ENCODE results near the gene DUSP23.

DUSP23 gene

GRCh38 chr1:159786465-159786864 lies 5.7 kb downstream of the DUSP23 start:
- no peak for DNase-seq (ENCODE audit: low spot score)

- DNase-seq (ENCODE audit: low spot score): no peak
These were observed 6.2 kb downstream of the DUSP23 start for GRCh38 chr1:159786966-159787365.

GRCh38 chr1:159790237-159790917 lies 9.6 kb downstream of the DUSP23 start:
- DNase-seq (ENCODE audit: low spot score): peak; percentile 80

GRCh38 chr1:159791031-159791430 lies 10.3 kb downstream of the DUSP23 start:
- DNase-seq (ENCODE audit: low spot score): no peak

GRCh38 chr1:159791461-159791860 lies 10.7 kb downstream of the DUSP23 start:
- DNase-seq (ENCODE audit: low spot score): no peak

- no peak for DNase-seq (ENCODE audit: low spot score)
These were observed 14.8 kb downstream of the DUSP23 start for GRCh38 chr1:159795534-159795933.

GRCh38 chr1:159798893-159799292 lies 18.1 kb downstream of the DUSP23 start:
- DNase-seq (ENCODE audit: low spot score): peak; percentile 85

- DNase-seq (ENCODE audit: low spot score): no peak
These were observed 18.8 kb downstream of the DUSP23 start for GRCh38 chr1:159799446-159799985.

GRCh38 chr1:159800177-159800930 lies 19.6 kb downstream of the DUSP23 start:
- DNase-seq (ENCODE audit: low spot score): no peak

GRCh38 chr1:159802111-159802510 lies 21.3 kb downstream of the DUSP23 start, which contains the start of gene FCRL6:
TSS of gene FCRL6 (plus strand) at chr1:159802360. CDS start at chr1:159802425, 65 bp downstream.
- no peak for DNase-seq (ENCODE audit: low spot score)

GRCh38 chr1:159803956-159804689 lies 23.4 kb downstream of the DUSP23 start:
- DNase-seq (ENCODE audit: low spot score): peak; percentile 39

GRCh38 chr1:159804924-159805323 lies 24.2 kb downstream of the DUSP23 start:
- no peak for DNase-seq (ENCODE audit: low spot score)

GRCh38 chr1:159815926-159816325 lies 35.2 kb downstream of the DUSP23 start:
- DNase-seq (ENCODE audit: low spot score): no peak

- no peak for DNase-seq (ENCODE audit: low spot score)
These were observed 36.7 kb downstream of the DUSP23 start for GRCh38 chr1:159817276-159818041.

GRCh38 chr1:159821171-159821867 lies 40.6 kb downstream of the DUSP23 start:
- DNase-seq (ENCODE audit: low spot score): peak; percentile 61

- peak; percentile 40 for DNase-seq (ENCODE audit: low spot score)
These were observed 42.6 kb downstream of the DUSP23 start for GRCh38 chr1:159823406-159823805.

- DNase-seq (ENCODE audit: low spot score): no peak
These were observed 44.8 kb downstream of the DUSP23 start for GRCh38 chr1:159825564-159825963.

GRCh38 chr1:159826441-159827101 lies 45.8 kb downstream of the DUSP23 start, which contains the start of gene SLAMF8:
TSS of gene SLAMF8 (plus strand) at chr1:159826873. CDS start at chr1:159826899, 26 bp downstream.
- DNase-seq (ENCODE audit: low spot score): no peak

GRCh38 chr1:159827102-159827490 lies 46.3 kb downstream of the DUSP23 start:
- no peak for DNase-seq (ENCODE audit: low spot score)

GRCh38 chr1:159827549-159827948 lies 46.8 kb downstream of the DUSP23 start:
- DNase-seq (ENCODE audit: low spot score): no peak

Measured in iPS-NIHi11 (cell line).